CD1c-positive myeloid dendritic cell (primary cell): ENCODE data around the gene TLN1.

ENCODE experiments used
- DNase-seq: peaks from one replicate; pipeline ENCODE4 v3.0.0-alpha.2; 2016; ENCODE audit errors: extremely low spot score

Gene TLN1

GRCh38 chr9:35732185-35732799, at the start of gene TLN1, which contains the start of gene CREB3:
TLN1 (minus strand) TSS chr9:35732195; CDS start chr9:35725694, 6,501 bp downstream.
CREB3 (plus strand) TSS chr9:35732666; CDS start chr9:35732773, 107 bp downstream.
- peak; percentile 99 for DNase-seq

GRCh38 chr9:35781066-35781465, 49.1 kb upstream of the TLN1 start:
- no peak for DNase-seq

- no peak for DNase-seq
These were observed 46.5 kb upstream of the TLN1 start for GRCh38 chr9:35778496-35778895.

GRCh38 chr9:35776018-35776417, 44.0 kb upstream of the TLN1 start:
- no peak for DNase-seq

- peak; percentile 66 for DNase-seq
These were observed 43.1 kb upstream of the TLN1 start for GRCh38 chr9:35774907-35775635.

GRCh38 chr9:35771943-35772342, 39.9 kb upstream of the TLN1 start:
- DNase-seq: no peak

- DNase-seq: no peak
These were observed 39.5 kb upstream of the TLN1 start for GRCh38 chr9:35771534-35771933.

- no peak for DNase-seq
These were observed 39.1 kb upstream of the TLN1 start for GRCh38 chr9:35771075-35771433.

GRCh38 chr9:35769763-35770162, 37.8 kb upstream of the TLN1 start:
- DNase-seq: no peak

- DNase-seq: no peak
These were observed 35.5 kb upstream of the TLN1 start for GRCh38 chr9:35767458-35767857.

GRCh38 chr9:35766997-35767396, 35.0 kb upstream of the TLN1 start:
- no peak for DNase-seq

- DNase-seq: no peak
These were observed 31.8 kb upstream of the TLN1 start for GRCh38 chr9:35763803-35764202.

GRCh38 chr9:35763181-35763580, 31.2 kb upstream of the TLN1 start:
- no peak for DNase-seq

- DNase-seq: peak; percentile 23
These were observed 28.7 kb upstream of the TLN1 start for GRCh38 chr9:35760651-35761050.

- no peak for DNase-seq
These were observed 27.8 kb upstream of the TLN1 start for GRCh38 chr9:35759795-35760194.

- no peak for DNase-seq
These were observed 26.6 kb upstream of the TLN1 start for GRCh38 chr9:35758475-35759050.

GRCh38 chr9:35757892-35758275, 25.9 kb upstream of the TLN1 start:
- DNase-seq: no peak

- DNase-seq: peak; percentile 23
These were observed 25.4 kb upstream of the TLN1 start for GRCh38 chr9:35757226-35757891.

- peak; percentile 53 for DNase-seq
These were observed 24.6 kb upstream of the TLN1 start for GRCh38 chr9:35756275-35757225.

GRCh38 chr9:35755071-35755470, 23.1 kb upstream of the TLN1 start:
- no peak for DNase-seq

GRCh38 chr9:35754264-35754663, 22.3 kb upstream of the TLN1 start, which contains the start of gene MSMP:
MSMP (minus strand) TSS chr9:35754276; CDS start chr9:35754129, 147 bp downstream.
- DNase-seq: no peak
